Small intestine (tissue), 7 donors: Measurements from ENCODE around the gene ZNF451. TPM values are rescaled to one million over a fixed set of nuclear protein-coding genes. Genes with fewer than 3 reads are reported as not detected.

Experiments used
- DNase-seq, 2 donors: peaks; one replicate each; pipeline versions ENCODE4 v3.0.0 to v3.0.0-alpha.2; 2013
- FAIRE-seq: peaks from 2 replicates; lab custom pipeline; 2012; peaks lifted over from hg19 to GRCh38; lab: Jason Lieb, UNC
- H3K27ac ChIP-seq, 3 donors: one replicate each; pipeline ENCODE4 v1.5.1; 2013; ENCODE audit warnings: low read length in 2 of 3, mild to moderate bottlenecking in 2 of 3, control low read depth in 1 of 3, inconsistent platforms in 1 of 3, low read depth in 1 of 3, moderate library complexity in 1 of 3
- H3K27me3 ChIP-seq, 3 donors: one replicate each; pipeline ENCODE4 v1.6.1; 2013; ENCODE audit warnings: low read length in 3 of 3, inconsistent platforms in 1 of 3; ENCODE audit not compliant: control insufficient read depth in 3 of 3, insufficient read depth in 3 of 3
- H3K36me3 ChIP-seq, 3 donors: one replicate each; pipeline ENCODE4 v1.6.1; 2013; ENCODE audit warnings: low read length in 3 of 3, inconsistent platforms in 1 of 3, low read depth in 1 of 3, mild to moderate bottlenecking in 1 of 3, moderate library complexity in 1 of 3; ENCODE audit not compliant: control insufficient read depth in 3 of 3, insufficient read depth in 2 of 3
- H3K4me1 ChIP-seq, 3 donors: one replicate each; pipeline ENCODE4 v1.6.1; 2013; ENCODE audit warnings: low read length in 2 of 3, inconsistent platforms in 1 of 3, low read depth in 1 of 3, mild to moderate bottlenecking in 1 of 3, moderate library complexity in 1 of 3; ENCODE audit not compliant: control insufficient read depth in 3 of 3, insufficient read depth in 2 of 3
- H3K4me3 ChIP-seq, 3 donors: one replicate each; pipeline ENCODE4 v1.5.1; 2013; ENCODE audit warnings: low read length in 3 of 3, control low read depth in 1 of 3, inconsistent platforms in 1 of 3, low read depth in 1 of 3, mild to moderate bottlenecking in 1 of 3, moderate library complexity in 1 of 3
- H3K9me3 ChIP-seq, 2 donors: one replicate each; pipeline ENCODE4 v1.6.1; 2013; ENCODE audit warnings: low read depth in 1 of 2, low read length in 1 of 2; ENCODE audit not compliant: control insufficient read depth in 2 of 2, insufficient read depth in 1 of 2
- WGBS, 3 donors: extraction: QIAGEN DNeasy Blood & Tissue Kit; methylation state at CpG; one replicate each; pipeline ENCODE4 v1.1.7; 2013; 5-methylcytosine and 5-hydroxymethylcytosine counted together
- polyA plus RNA-seq, 4 donors: library from polyadenylated mRNA; stranded (reverse) in 3 of 4; unstranded in 1 of 4; fragments of 200-250 nt in 3 of 4; fragments of 120-200 nt in 1 of 4; gene quantifications; one replicate each; pipeline versions ENCODE4 v1.2.1 to v1.2.3, GENCODE V29; 2013
- donor health status: healthy with polysubstance abuse.
- donor health status: control.
- donor health status: control.
- donor health status: Bipolar disorder and iron deficiency.
- donor health status: healthy.

The ZNF451 gene
- polyA plus RNA-seq, 4 donors: 7.3 to 27.7 (median 8.5) TPM

- H3K27ac ChIP-seq: no peak overlapping the region
- WGBS, 3 donors: 86 to 89% (median 88%) methylated on average over 3 of the region's 3 CpGs
- DNase-seq (no peak), FAIRE-seq (no peak)
- H3K4me1 ChIP-seq: no peaks in the 10 kb centered on the region
- no peak overlapping the region for H3K4me3 ChIP-seq
- H3K9me3 ChIP-seq: no peaks in the 10 kb centered on the region
- H3K36me3 ChIP-seq: peaks cover 0 to 4% (median 0%) of the 10 kb centered on the region in 3 donors
- H3K27me3 ChIP-seq: no peaks in the 10 kb centered on the region
These were observed 90.6 kb downstream of the ZNF451 start for GRCh38 chr6:57180596-57180995.

DNA sequence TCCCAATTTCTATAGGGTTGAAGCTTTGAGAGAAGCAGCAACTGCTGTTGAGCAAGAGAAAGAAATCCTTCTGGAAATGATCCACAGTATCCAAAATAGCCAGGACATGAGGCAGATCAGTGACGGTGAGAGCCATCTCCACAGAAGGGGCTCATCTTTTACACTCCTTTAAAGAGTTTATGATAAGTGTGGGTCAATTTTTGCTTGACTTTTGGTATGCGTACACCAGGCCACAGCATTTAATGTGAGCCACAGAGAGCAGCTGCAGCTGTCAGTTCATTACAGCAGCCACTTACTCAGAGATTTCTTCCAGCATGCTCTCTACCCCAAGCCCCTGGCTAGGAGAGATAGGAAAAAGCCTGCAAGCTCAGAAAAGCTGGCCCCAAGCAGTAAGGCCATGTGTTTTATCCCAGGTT is 92.0 kb downstream of the ZNF451 start:
- Histone ChIP-seq H3K4me3 (no peak overlapping the region), H3K27me3 (no peaks in the 10 kb centered on the region), H3K9me3 (no peaks in the 10 kb centered on the region), H3K27ac (no peak overlapping the region), H3K4me1 (no peaks in the 10 kb centered on the region), H3K36me3 (peaks cover 0 to 4% (median 0%) of the 10 kb centered on the region in 3 donors)
- 72 to 98% (median 92%) methylated on average over 2 of the region's 2 CpGs for WGBS, 3 donors
- FAIRE-seq (no peak), DNase-seq (no peak)

DNA sequence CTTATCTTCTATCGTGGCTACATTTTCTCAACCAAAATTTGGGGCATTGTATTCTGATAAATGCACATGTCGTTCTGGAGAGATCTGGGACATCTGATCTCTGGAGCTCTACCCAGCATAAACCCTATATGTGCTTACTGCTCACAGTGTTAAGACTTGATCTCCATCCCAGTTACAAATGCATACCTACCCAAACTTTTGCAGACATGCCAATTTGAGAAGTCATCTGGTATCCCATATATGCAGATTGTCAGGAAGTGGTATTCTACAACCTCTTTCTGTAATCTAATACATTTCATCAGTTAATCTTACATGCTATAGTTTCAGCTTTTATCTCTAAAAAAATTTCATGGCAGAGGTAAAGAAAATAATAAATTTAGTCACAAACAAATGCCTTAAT is 93.3 kb downstream of the ZNF451 start:
- no peaks in the 10 kb centered on the region for H3K4me1 ChIP-seq
- H3K4me3 ChIP-seq: no peak overlapping the region
- H3K27ac ChIP-seq: no peak overlapping the region
- 90 to 92% (median 92%) methylated on average over 2 of the region's 2 CpGs for WGBS, 3 donors
- H3K36me3 ChIP-seq: peaks cover 0 to 4% (median 0%) of the 10 kb centered on the region in 3 donors
- DNase-seq (no peak), FAIRE-seq (no peak)
- no peaks in the 10 kb centered on the region for H3K9me3 ChIP-seq
- no peaks in the 10 kb centered on the region for H3K27me3 ChIP-seq

DNA sequence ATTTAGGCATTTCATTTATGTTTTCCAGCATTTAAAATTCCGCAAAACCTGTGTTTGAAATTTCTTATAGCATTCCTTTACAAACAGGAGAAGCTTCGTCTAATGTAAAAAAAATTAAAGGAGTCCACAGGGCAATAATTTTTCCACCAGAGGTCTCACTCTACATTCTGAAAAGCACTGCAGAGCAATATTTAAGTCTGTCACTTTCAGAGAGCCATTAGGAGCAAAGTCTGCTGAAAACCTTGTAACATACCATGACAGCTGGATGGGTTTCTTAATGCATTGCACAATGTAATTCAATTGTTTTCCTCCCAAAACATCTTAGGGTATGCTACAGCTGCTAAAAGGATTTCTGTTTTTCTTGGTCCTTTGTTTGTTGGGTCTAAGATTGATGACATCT is 100.2 kb downstream of the ZNF451 start:
- FAIRE-seq: no peak
- H3K36me3 ChIP-seq: peaks cover 0 to 6% (median 0%) of the 10 kb centered on the region in 3 donors
- H3K9me3 ChIP-seq: no peaks in the 10 kb centered on the region
- no peaks in the 10 kb centered on the region for H3K27me3 ChIP-seq
- H3K4me3 ChIP-seq: no peak overlapping the region
- no peaks in the 10 kb centered on the region for H3K4me1 ChIP-seq
- WGBS, 3 donors: 75 to 82% (median 75%) methylated on average over 2 of the region's 2 CpGs
- no peak overlapping the region for H3K27ac ChIP-seq
- DNase-seq: peak; percentile 5 to 34

- Histone ChIP-seq H3K36me3 (peaks cover 0 to 6% (median 0%) of the 10 kb centered on the region in 3 donors), H3K9me3 (no peaks in the 10 kb centered on the region), H3K4me1 (no peaks in the 10 kb centered on the region), H3K27ac (no peak overlapping the region), H3K4me3 (no peak overlapping the region), H3K27me3 (no peaks in the 10 kb centered on the region)
- FAIRE-seq (no peak), DNase-seq (no peak)
These were observed 103.2 kb downstream of the ZNF451 start for GRCh38 chr6:57193177-57193576.

DNA sequence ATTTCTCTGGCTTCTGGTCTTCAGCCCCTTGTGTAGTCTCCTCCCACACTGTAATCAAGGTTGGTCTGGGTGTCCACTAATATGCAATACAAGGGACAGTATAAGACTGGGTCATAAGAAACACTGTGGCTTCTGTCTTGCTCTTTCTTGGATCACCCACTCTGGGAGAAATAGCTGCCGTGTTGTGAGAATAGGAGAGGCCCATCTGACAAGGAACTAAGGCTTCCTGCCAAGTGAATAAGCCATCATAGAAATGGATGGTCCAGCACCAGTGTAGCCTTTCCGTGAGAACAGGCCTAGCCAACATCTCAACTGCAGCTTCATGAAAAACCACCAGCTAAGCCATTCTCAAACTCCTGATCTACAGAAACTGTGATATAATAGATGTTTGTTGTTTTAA is 105.5 kb downstream of the ZNF451 start:
- no peak overlapping the region for H3K4me3 ChIP-seq
- no peaks in the 10 kb centered on the region for H3K9me3 ChIP-seq
- H3K27ac ChIP-seq: no peak overlapping the region
- peaks cover 0 to 6% (median 0%) of the 10 kb centered on the region in 3 donors for H3K36me3 ChIP-seq
- WGBS, 3 donors: 80 to 97% (median 84%) methylated on average over 2 of the region's 2 CpGs
- no peak for FAIRE-seq
- no peaks in the 10 kb centered on the region for H3K27me3 ChIP-seq
- H3K4me1 ChIP-seq: no peaks in the 10 kb centered on the region
- no peak for DNase-seq

DNA sequence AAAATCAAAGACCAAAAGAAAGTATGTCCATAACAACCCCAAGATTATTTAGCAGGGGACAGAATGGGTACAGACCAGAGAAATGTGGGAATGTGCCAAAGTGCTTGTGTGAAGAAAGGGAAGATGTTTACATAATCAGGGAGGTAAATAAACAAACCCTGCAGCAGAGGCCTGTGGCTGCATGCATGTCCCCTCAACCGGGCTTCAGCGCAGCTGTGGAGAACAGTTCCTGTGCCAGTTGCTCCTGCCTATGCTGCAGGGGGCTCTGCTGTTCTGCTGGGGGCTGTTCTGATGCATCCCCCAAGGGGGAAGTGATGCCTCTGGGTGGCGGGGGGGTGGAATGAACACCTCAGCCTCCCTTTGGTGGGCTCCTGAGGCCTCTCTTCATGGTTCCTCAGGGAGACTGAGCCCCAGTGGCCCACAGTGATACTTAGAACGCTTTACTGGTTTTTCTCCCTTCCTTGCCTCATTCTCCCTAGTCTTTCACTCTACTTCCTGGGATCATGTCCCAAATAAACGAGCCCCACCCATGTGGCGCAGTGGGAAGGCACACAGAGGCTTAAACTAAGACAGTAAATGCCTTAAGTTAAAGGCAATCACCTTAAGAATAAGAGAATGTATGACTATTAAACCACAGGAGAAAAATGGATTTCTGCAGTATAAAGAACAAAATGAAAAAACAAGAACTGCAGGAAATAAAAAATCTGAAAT is 109.1 kb downstream of the ZNF451 start:
- WGBS, 3 donors: 64 to 76% (median 75%) methylated on average over 6 of the region's 6 CpGs
- Histone ChIP-seq H3K4me3 (no peak overlapping the region), H3K4me1 (no peaks in the 10 kb centered on the region), H3K36me3 (no peaks in the 10 kb centered on the region), H3K9me3 (no peaks in the 10 kb centered on the region), H3K27me3 (no peaks in the 10 kb centered on the region), H3K27ac (no peak overlapping the region)
- FAIRE-seq: no peak
- DNase-seq: no peak

- no peaks in the 10 kb centered on the region for H3K4me1 ChIP-seq
- no peaks in the 10 kb centered on the region for H3K27me3 ChIP-seq
- H3K36me3 ChIP-seq: no peaks in the 10 kb centered on the region
- H3K4me3 ChIP-seq: no peak overlapping the region
- H3K27ac ChIP-seq: no peak overlapping the region
- 84 to 93% (median 89%) methylated on average over 1 of the region's 1 CpG for WGBS, 3 donors
- DNase-seq (no peak), FAIRE-seq (no peak)
- H3K9me3 ChIP-seq: no peaks in the 10 kb centered on the region
These were observed 111.7 kb downstream of the ZNF451 start for GRCh38 chr6:57201718-57202117.
